ENCODE results near the gene LRMDA.

DNA sequence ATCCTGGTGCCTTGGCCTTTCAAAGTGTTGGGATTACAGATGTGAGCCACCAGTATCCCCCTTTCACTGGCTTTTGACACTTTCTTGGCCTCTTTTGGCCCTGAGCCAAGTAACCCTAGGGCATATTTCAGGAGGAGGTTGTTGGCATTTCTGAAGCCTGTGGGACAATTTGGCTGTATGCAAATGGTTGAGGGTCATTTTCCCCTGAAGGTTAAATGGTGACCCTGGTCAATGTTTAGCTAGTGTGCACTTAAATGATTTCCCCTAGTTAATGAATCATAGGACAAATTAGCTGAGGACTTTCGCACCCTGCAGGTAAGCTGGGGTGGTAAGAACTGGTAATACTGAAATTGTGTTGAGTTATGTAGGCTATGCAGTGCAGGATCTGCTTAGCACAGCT, 660.5 kb downstream of the LRMDA start:
- TF ChIP-seq, protein P1, sequence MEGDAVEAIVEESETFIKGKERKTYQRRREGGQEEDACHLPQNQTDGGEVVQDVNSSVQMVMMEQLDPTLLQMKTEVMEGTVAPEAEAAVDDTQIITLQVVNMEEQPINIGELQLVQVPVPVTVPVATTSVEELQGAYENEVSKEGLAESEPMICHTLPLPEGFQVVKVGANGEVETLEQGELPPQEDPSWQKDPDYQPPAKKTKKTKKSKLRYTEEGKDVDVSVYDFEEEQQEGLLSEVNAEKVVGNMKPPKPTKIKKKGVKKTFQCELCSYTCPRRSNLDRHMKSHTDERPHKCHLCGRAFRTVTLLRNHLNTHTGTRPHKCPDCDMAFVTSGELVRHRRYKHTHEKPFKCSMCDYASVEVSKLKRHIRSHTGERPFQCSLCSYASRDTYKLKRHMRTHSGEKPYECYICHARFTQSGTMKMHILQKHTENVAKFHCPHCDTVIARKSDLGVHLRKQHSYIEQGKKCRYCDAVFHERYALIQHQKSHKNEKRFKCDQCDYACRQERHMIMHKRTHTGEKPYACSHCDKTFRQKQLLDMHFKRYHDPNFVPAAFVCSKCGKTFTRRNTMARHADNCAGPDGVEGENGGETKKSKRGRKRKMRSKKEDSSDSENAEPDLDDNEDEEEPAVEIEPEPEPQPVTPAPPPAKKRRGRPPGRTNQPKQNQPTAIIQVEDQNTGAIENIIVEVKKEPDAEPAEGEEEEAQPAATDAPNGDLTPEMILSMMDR (IDR thresholded peaks at IDR 0.05 in 2 of 3, conservative IDR thresholded peaks at IDR 0.05 in 1 of 3; ENCODE audit: control insufficient read depth in 2 of 3, extremely low read depth in 1 of 3, insufficient read depth in 1 of 3, low read depth in 3 of 3, low read length in 3 of 3), result no peak
- TF ChIP-seq, protein P2, sequence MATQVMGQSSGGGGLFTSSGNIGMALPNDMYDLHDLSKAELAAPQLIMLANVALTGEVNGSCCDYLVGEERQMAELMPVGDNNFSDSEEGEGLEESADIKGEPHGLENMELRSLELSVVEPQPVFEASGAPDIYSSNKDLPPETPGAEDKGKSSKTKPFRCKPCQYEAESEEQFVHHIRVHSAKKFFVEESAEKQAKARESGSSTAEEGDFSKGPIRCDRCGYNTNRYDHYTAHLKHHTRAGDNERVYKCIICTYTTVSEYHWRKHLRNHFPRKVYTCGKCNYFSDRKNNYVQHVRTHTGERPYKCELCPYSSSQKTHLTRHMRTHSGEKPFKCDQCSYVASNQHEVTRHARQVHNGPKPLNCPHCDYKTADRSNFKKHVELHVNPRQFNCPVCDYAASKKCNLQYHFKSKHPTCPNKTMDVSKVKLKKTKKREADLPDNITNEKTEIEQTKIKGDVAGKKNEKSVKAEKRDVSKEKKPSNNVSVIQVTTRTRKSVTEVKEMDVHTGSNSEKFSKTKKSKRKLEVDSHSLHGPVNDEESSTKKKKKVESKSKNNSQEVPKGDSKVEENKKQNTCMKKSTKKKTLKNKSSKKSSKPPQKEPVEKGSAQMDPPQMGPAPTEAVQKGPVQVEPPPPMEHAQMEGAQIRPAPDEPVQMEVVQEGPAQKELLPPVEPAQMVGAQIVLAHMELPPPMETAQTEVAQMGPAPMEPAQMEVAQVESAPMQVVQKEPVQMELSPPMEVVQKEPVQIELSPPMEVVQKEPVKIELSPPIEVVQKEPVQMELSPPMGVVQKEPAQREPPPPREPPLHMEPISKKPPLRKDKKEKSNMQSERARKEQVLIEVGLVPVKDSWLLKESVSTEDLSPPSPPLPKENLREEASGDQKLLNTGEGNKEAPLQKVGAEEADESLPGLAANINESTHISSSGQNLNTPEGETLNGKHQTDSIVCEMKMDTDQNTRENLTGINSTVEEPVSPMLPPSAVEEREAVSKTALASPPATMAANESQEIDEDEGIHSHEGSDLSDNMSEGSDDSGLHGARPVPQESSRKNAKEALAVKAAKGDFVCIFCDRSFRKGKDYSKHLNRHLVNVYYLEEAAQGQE (IDR thresholded peaks at IDR 0.05; ENCODE audit: low read depth, low read length), result no peak

All from GM12878 (cell line).